ENCODE measurements around the gene CDH4.

The CDH4 gene

DNA sequence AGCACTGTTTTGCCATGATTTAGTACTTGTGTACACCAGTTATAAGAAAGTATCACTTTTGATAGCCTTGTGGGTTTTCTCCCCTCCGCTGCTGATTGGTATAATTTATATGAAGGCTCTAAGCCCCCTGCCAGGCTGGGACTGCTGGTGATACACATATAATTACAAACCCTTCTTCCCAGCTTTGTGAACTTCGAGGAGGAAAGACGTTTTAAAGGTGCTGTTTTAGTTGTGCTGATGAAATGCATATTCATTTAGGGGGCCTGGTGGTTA is 567.4 kb downstream of the CDH4 start:
- no peak for DNase-seq (ENCODE audit: low read depth in 2 of 2)
- TF ChIP-seq, protein P1, sequence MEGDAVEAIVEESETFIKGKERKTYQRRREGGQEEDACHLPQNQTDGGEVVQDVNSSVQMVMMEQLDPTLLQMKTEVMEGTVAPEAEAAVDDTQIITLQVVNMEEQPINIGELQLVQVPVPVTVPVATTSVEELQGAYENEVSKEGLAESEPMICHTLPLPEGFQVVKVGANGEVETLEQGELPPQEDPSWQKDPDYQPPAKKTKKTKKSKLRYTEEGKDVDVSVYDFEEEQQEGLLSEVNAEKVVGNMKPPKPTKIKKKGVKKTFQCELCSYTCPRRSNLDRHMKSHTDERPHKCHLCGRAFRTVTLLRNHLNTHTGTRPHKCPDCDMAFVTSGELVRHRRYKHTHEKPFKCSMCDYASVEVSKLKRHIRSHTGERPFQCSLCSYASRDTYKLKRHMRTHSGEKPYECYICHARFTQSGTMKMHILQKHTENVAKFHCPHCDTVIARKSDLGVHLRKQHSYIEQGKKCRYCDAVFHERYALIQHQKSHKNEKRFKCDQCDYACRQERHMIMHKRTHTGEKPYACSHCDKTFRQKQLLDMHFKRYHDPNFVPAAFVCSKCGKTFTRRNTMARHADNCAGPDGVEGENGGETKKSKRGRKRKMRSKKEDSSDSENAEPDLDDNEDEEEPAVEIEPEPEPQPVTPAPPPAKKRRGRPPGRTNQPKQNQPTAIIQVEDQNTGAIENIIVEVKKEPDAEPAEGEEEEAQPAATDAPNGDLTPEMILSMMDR (IDR thresholded peaks at IDR 0.05; ENCODE audit: low read depth, low read length), result no peak
- no peak overlapping the region for H3K4me3 ChIP-seq (replicated peaks in 1 of 2; ENCODE audit: low read depth in 2 of 2, low read length in 2 of 2)

DNA sequence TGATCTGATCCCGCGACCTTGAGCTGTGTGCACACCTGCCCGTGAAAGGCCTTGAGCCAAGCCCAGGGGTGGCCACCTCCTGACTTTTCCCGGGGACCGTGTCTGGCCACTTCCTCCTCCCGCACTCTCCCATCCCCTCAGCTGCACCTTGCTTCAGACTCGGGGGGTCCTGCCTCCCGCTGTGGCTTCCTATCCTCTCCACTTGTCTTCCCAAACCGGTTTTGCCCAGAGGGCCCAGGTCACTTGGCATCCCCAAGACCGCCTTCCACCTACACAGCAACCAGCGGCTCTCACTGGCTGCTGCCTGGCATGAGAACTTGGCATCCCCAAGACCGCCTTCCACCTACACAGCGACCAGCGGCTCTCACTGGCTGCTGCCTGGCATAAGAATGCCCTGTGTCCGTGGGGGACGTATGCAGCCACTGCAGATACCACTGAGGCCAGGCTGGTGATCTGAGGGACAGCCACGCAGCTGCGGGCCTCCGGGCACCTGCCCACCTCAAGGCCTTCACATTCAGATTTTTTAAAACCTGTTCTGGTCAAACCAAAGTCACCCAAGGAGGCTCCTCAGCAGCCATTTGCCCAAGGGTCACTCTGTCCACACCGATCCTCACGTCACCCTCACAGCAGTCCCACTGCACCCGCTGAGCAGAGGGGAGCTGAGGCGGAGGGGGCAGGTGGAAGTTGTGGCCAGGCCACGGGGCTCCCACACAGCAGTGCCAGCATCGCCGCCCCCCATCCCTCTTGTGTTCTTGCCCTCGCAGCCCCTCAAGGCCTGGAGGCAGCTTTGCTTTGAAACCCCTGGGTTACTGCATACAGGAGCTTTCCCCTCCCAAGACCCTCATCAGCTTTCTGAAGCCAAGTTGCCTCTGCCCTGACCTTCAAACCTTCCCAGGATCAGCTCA is 568.1 kb downstream of the CDH4 start:
- no peak overlapping the region for H3K4me3 ChIP-seq (replicated peaks in 1 of 2; ENCODE audit: low read depth in 2 of 2, low read length in 2 of 2)
- no peak for DNase-seq (ENCODE audit: low read depth in 2 of 2)
- TF ChIP-seq, protein P1 (IDR thresholded peaks at IDR 0.05; ENCODE audit: low read depth, low read length), result no peak

DNA sequence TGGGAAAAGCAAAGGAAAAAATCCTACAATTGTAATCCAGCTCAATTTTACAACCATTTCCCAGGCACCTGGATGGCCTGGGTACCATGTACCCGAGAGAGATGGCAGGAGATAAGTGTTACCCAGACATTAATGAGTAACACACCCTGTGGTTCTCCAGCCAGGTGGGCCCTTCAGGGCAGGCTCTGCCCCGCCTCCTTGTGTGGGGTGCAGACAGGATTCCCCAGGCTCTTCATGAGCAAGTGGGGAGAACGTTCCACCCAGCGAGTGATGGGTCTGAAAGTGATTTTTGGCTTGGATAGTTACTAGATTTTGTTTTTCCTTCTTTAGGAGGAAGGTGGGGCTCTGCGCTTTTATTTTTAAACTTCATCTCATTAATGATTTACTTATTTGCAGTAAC is 569.7 kb downstream of the CDH4 start:
- no peak for DNase-seq (ENCODE audit: low read depth in 2 of 2)
- TF ChIP-seq, protein P1 (IDR thresholded peaks at IDR 0.05; ENCODE audit: low read depth, low read length), result no peak

GRCh38 chr20:61822396-61822795 is 570.3 kb downstream of the CDH4 start:
- TF ChIP-seq, protein P1 (IDR thresholded peaks at IDR 0.05; ENCODE audit: low read depth, low read length), result no peak

More for the DNA sequence above, 569.7 kb downstream of the CDH4 start:
- H3K4me3 ChIP-seq (replicated peaks in 1 of 2; ENCODE audit: low read depth in 2 of 2, low read length in 2 of 2), result no peak overlapping the region

DNA sequence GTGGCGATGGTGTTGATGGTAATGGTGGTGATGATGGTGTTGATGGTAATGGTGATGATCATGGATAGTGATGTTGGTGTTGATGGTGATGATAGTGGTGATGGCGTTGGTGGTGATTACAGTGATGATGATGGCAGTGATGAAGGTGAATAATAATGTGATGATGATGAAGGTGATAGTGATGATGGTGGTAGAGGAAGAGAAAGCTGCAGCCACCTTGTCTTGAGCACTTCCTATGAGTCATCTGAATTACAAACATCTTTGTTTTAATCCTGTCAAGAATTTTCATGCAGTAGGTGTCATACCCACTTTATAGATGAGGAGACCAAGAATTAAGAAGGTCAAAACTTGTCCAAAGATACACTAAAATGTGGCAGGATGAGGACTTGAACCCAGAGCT is 571.2 kb downstream of the CDH4 start:
- TF ChIP-seq, protein P1 (IDR thresholded peaks at IDR 0.05; ENCODE audit: low read depth, low read length), result no peak
- DNase-seq (ENCODE audit: low read depth in 2 of 2), result no peak
- no peak overlapping the region for H3K4me3 ChIP-seq (replicated peaks in 1 of 2; ENCODE audit: low read depth in 2 of 2, low read length in 2 of 2)

More at GRCh38 chr20:61822396-61822795, 570.3 kb downstream of the CDH4 start:
- no peak for DNase-seq (ENCODE audit: low read depth in 2 of 2)
- no peak overlapping the region for H3K4me3 ChIP-seq (replicated peaks in 1 of 2; ENCODE audit: low read depth in 2 of 2, low read length in 2 of 2)

GRCh38 chr20:61828891-61829290 is 576.8 kb downstream of the CDH4 start:
- no peak overlapping the region for H3K4me3 ChIP-seq (replicated peaks in 1 of 2; ENCODE audit: low read depth in 2 of 2, low read length in 2 of 2)
- DNase-seq (ENCODE audit: low read depth in 2 of 2), result no peak
- TF ChIP-seq, protein P1 (IDR thresholded peaks at IDR 0.05; ENCODE audit: low read depth, low read length), result no peak
